Measurements from ENCODE around the gene ZBTB11. TPM values are rescaled to one million over a fixed set of nuclear protein-coding genes. Genes with fewer than 3 reads are reported as not detected.
A peak's percentile ranks its signal among the peaks of the same experiment; 100 is the strongest.

The ZBTB11 gene
- total RNA-seq, 4 donors from 2014 or later = 28.0 to 43.6 (median 35.9) TPM

DNA sequence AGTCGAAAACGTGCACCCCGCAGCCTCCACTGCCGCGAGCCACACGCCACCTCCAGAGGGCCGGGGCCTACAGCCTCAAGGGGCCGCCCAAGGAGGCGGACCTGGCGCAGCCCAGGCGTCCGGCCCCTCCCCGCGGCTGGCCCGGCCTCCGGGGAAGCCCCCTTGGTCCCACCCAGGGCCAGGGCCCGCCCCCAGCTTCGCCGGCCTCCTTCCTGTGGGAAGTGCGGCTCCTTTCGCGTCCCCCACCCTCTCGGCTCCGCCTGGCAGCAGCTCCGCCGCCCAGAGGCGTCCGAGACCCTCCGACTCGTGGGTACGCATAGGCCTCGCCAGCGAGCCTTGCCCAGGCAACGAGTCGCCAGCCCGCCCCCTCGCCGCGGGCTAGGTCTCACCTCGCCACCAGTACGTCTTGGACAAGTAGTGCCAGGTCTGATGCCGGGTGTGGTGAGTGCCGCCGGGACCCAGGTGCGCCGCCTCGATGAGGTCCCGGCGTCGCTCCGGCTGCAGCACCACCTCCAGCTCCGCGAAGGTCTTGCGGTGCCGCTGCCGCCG, 642 bp downstream of the ZBTB11 start:
- intact Hi-C loops (cut with DNase I) = loop anchor here (5.0 kb wide), 1 partner anchor 104 kb away; the partner anchor contains the start of gene PCNP
- H3K4me1 ChIP-seq = peaks cover 10 to 18% of the 10 kb centered on the region in 2 donors
- 0% methylated on average over 19 to 20 of the region's 57 CpGs for WGBS, 2 donors

GRCh38 chr3:101675709-101676215, 1.2 kb downstream of the ZBTB11 start:
- Histone ChIP-seq H3K4me1 (peaks cover 10 to 18% of the 10 kb centered on the region in 2 donors), H3K27me3 (no peaks in the 10 kb centered on the region), H3K27ac (peak overlapping the region in 2 of 3 donors; percentile 97 to 98), H3K9me3 (no peaks in the 10 kb centered on the region), H3K36me3 (peaks cover 10 to 16% of the 10 kb centered on the region in 2 donors), H3K4me3 (replicated peaks in 1 of 3) (peak overlapping the region; percentile 40 to 93 (median 81))
- peak; percentile 20 to 46 for DNase-seq
- WGBS, 2 donors = 12 to 15% methylated on average over 27 of the region's 27 CpGs
- TF ChIP-seq CTCF (IDR thresholded peaks at IDR 0.05) = no peak
- no peak for TF ChIP-seq POLR2A (IDR thresholded peaks at IDR 0.05)
- intact Hi-C loops (cut with DNase I) = loop anchor here (5.0 kb wide), 1 partner anchor 103 kb away; the partner anchor contains the start of gene PCNP

More for the DNA sequence above, 642 bp downstream of the ZBTB11 start:
- peak overlapping the region; percentile 81 to 93 (median 88) for H3K4me3 ChIP-seq (replicated peaks in 1 of 3)
- peak; percentile 96 to 97 for DNase-seq
- H3K27me3 ChIP-seq = no peaks in the 10 kb centered on the region
- TF ChIP-seq CTCF (IDR thresholded peaks at IDR 0.05) (peak in 3 of 6 experiments; percentile 3 to 10 (median 4)), POLR2A (IDR thresholded peaks at IDR 0.05) (peak in 1 of 2 donors; percentile 73)
- peak overlapping the region; percentile 84 to 98 (median 97) for H3K27ac ChIP-seq
- no peaks in the 10 kb centered on the region for H3K9me3 ChIP-seq
- H3K36me3 ChIP-seq = peaks cover 15 to 16% of the 10 kb centered on the region in 2 donors

DNA sequence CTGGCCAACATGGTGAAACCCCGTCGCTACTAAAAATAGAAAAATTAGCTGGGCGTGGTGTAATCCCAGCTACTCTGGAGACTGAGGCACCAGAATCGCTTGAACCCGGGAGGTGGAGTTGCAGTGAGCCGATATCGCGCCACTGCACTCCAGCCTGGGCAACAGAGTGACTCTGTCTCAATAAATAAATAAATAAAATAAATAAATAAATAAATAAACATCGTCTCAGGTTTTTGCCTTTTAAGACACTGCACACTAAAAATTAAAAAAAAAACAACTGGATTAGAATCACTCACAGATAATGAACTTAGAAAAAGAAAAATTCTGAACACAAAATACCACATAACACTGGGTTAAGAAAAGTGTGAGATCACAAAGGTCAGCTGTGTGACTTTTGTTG, 2.4 kb downstream of the ZBTB11 start:
- intact Hi-C loops (cut with DNase I) = no loop called here
- 95 to 96% methylated on average over 9 of the region's 9 CpGs for WGBS, 2 donors
- no peak overlapping the region for H3K4me3 ChIP-seq (replicated peaks in 1 of 3)
- DNase-seq = no peak
- TF ChIP-seq CTCF (IDR thresholded peaks at IDR 0.05) (no peak), POLR2A (IDR thresholded peaks at IDR 0.05) (no peak)
- no peaks in the 10 kb centered on the region for H3K9me3 ChIP-seq
- peaks cover 10 to 18% of the 10 kb centered on the region in 2 donors for H3K4me1 ChIP-seq
- H3K27me3 ChIP-seq = no peaks in the 10 kb centered on the region
- H3K27ac ChIP-seq = no peak overlapping the region
- peaks cover 5 to 8% of the 10 kb centered on the region in 2 donors for H3K36me3 ChIP-seq

GRCh38 chr3:101673953-101674352, 3.0 kb downstream of the ZBTB11 start:
- DNase-seq = no peak
- no peak overlapping the region for H3K4me3 ChIP-seq (replicated peaks in 1 of 3)

More at GRCh38 chr3:101673953-101674352, 3.0 kb downstream of the ZBTB11 start:
- WGBS, 2 donors = 94 to 96% methylated on average over 13 of the region's 13 CpGs
- Histone ChIP-seq H3K27me3 (no peaks in the 10 kb centered on the region), H3K27ac (no peak overlapping the region), H3K36me3 (peaks cover 5 to 12% of the 10 kb centered on the region in 2 donors), H3K9me3 (no peaks in the 10 kb centered on the region), H3K4me1 (peaks cover 10 to 18% of the 10 kb centered on the region in 2 donors)
- no peak for TF ChIP-seq POLR2A (IDR thresholded peaks at IDR 0.05)
- TF ChIP-seq CTCF (IDR thresholded peaks at IDR 0.05) = no peak
- intact Hi-C loops (cut with DNase I) = no loop called here
